Spleen (tissue), 11 donors: Measurements from ENCODE around the gene PSMB9. TPM values are rescaled to one million over a fixed set of nuclear protein-coding genes. Genes with fewer than 3 reads are reported as not detected.
"Not testable (repeated sequence)": the region's sequence is repeated elsewhere in the genome, so short reads cannot be mapped to it uniquely, and the experiment has no call there.

Experiments
- DNase-seq: peaks from one replicate; pipeline ENCODE4 v3.0.0-alpha.2; 2020
- H3K27ac ChIP-seq, 8 donors: fragments of 200-600 bp; sonication (generic) in 7 of 8; 1 replicate in 4 of 8; 2 replicates in 4 of 8; pipeline versions ENCODE4 v1.5.0 to v1.8.0; 2016 to 2021; ENCODE audit warnings: inconsistent platforms in 4 of 8, mild to moderate bottlenecking in 4 of 8, moderate library complexity in 1 of 8
- H3K27me3 ChIP-seq, 7 donors: fragments of 200-600 bp; sonication (generic) in 6 of 7; replicated peaks in 1 of 7; 1 replicate in 4 of 7; 2 replicates in 3 of 7; pipeline versions ENCODE4 v1.5.0 to v1.8.0; 2016 to 2021; ENCODE audit warnings: inconsistent platforms in 3 of 7, mild to moderate bottlenecking in 1 of 7
- H3K36me3 ChIP-seq, 6 donors: fragments of 200-600 bp; sonication (generic) in 5 of 6; 1 replicate in 4 of 6; 2 replicates in 2 of 6; pipeline versions ENCODE4 v1.5.0 to v1.8.0; 2016 to 2021; ENCODE audit warnings: inconsistent platforms in 2 of 6
- H3K4me1 ChIP-seq, 6 donors: fragments of 200-600 bp; sonication (generic) in 5 of 6; 1 replicate in 3 of 6; 2 replicates in 3 of 6; pipeline versions ENCODE4 v1.5.0 to v1.8.0; 2016 to 2021; ENCODE audit warnings: inconsistent platforms in 3 of 6
- H3K4me3 ChIP-seq, 8 donors: fragments of 200-600 bp; sonication (generic) in 7 of 8; 1 replicate in 4 of 8; 2 replicates in 4 of 8; pipeline versions ENCODE4 v1.5.0 to v1.8.0; 2016 to 2021; ENCODE audit warnings: inconsistent platforms in 4 of 8, mild to moderate bottlenecking in 4 of 8, moderate library complexity in 2 of 8
- H3K9me3 ChIP-seq, 8 donors: fragments of 200-600 bp; sonication (generic) in 7 of 8; 1 replicate in 4 of 8; 2 replicates in 4 of 8; pipeline versions ENCODE4 v1.5.0 to v1.8.0; 2016 to 2021; ENCODE audit warnings: inconsistent platforms in 4 of 8
- POLR2A ChIP-seq, 3 donors: fragments of 450-650 bp; IDR thresholded peaks; one replicate each; pipeline ENCODE4 v1.5.1; 2017; ENCODE audit warnings: antibody characterized with exemption in 3 of 3, mild to moderate bottlenecking in 1 of 3
- POLR2AphosphoS5 ChIP-seq, 3 donors: sonication (generic); formaldehyde crosslinking; IDR thresholded peaks; one replicate each; pipeline ENCODE4 v1.5.1; 2017; ENCODE audit warnings: antibody characterized with exemption in 3 of 3
- WGBS, 5 donors: extraction: QIAGEN DNeasy Blood & Tissue Kit in 3 of 5; methylation state at CpG; one replicate each; pipeline versions ENCODE4 v1.1.5 to v1.1.7; 2013 to 2018; 5-methylcytosine and 5-hydroxymethylcytosine counted together
- intact Hi-C: fragments of 100-400 bp; cut with DNase I; formaldehyde crosslinking; loops from one replicate; pipeline ENCODE4 v1.15.0; 2023; ENCODE audit warnings: low total_unique reads
- polyA plus RNA-seq, 3 donors: library from polyadenylated mRNA; stranded (reverse); fragments of 200-250 nt; gene quantifications; one replicate each; pipeline ENCODE4 v1.2.1, GENCODE V29; 2013
- total RNA-seq, 7 donors: library from RNA; depleted of rRNA in 3 of 7; stranded (reverse); fragments of >200 nt in 3 of 7; fragmentation: NEBNext Ultra II Directional in 4 of 7; extraction: Animal tissue kit (Norgen Biotek cat#: 25700) in 4 of 7; gene quantifications; one replicate each; pipeline versions ENCODE4 v1.1.0 to v1.2.1, GENCODE V29; 2016 to 2021
- TF ChIP-seq, protein P1 (sequence below), 11 experiments: fragments of 200-600 bp in 7 of 11; fragments of 450-650 bp in 4 of 11; sonication (generic) in 4 of 11; IDR thresholded peaks in 8 of 11; conservative IDR thresholded peaks in 3 of 11; 1 replicate in 7 of 11; 2 replicates in 4 of 11; pipeline versions ENCODE4 v1.4.0 to v1.8.0; 2016 to 2021; ENCODE audit warnings: antibody characterized with exemption in 11 of 11, inconsistent platforms in 4 of 11, mild to moderate bottlenecking in 1 of 11
- donor health status: healthy with polysubstance abuse.
- donor health status: DM: no; HTN: no; CAD: no; lungs with moderate emphysema.
- donor health status: DM: no; HTN: no; CAD: no.
- donor health status: Bipolar disorder and iron deficiency.
- donor health status: healthy.
- donor health status: DM: no; HTN: no; CAD: no.
- donor health status: DM: yes; HTN: yes; CAD: no.

Gene PSMB9
- total and polyA plus RNA-seq, 10 donors, result 141 to 328 (median 172) TPM

DNA sequence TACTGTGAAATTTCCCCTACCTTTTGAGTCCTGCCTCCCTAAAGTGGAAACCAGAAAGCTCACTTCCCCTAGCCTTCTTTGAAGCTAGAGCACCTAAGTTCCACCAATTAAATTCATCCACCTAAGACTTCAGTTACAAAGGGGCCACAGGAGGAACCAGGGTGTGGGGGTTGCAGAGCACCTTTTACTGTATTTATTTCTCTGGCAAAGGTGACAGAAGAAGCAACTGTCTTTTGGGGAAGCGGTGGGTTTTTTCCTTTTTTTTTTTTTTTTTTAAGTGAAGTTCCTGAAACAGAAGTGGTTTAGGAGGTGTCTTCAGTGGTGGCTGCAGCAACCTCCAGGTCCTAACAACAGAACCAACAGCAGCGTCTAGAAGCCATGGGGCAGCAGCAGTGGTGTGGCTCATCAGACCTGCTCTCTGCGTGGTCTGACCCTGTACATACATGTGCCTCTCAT, 13.1 kb downstream of the PSMB9 start:
- Histone ChIP-seq H3K9me3 (no peaks in the 10 kb centered on the region), H3K4me1 (peaks cover 11 to 44% (median 32%) of the 10 kb centered on the region in 6 donors), H3K27ac (peak overlapping the region; percentile 37 to 76 (median 68)), H3K36me3 (peaks cover 0 to 22% (median 1%) of the 10 kb centered on the region in 6 donors), H3K27me3 (no peaks in the 10 kb centered on the region), H3K4me3 (peak overlapping the region in 1 of 8 donors; percentile 30)
- WGBS, 5 donors, result 19 to 25% (median 20%) methylated on average over 3 of the region's 3 CpGs
- DNase-seq, result no peak
- intact Hi-C loops, result loop anchor here (5.0 kb wide), 1 partner anchor 35 kb away; no protein-coding TSS in a partner anchor
- TF ChIP-seq POLR2A (IDR thresholded peaks at IDR 0.05) (no peak), POLR2AphosphoS5 (IDR thresholded peaks at IDR 0.05) (no peak)
- TF ChIP-seq, protein P1, sequence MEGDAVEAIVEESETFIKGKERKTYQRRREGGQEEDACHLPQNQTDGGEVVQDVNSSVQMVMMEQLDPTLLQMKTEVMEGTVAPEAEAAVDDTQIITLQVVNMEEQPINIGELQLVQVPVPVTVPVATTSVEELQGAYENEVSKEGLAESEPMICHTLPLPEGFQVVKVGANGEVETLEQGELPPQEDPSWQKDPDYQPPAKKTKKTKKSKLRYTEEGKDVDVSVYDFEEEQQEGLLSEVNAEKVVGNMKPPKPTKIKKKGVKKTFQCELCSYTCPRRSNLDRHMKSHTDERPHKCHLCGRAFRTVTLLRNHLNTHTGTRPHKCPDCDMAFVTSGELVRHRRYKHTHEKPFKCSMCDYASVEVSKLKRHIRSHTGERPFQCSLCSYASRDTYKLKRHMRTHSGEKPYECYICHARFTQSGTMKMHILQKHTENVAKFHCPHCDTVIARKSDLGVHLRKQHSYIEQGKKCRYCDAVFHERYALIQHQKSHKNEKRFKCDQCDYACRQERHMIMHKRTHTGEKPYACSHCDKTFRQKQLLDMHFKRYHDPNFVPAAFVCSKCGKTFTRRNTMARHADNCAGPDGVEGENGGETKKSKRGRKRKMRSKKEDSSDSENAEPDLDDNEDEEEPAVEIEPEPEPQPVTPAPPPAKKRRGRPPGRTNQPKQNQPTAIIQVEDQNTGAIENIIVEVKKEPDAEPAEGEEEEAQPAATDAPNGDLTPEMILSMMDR (IDR thresholded peaks at IDR 0.05 in 8 of 11, conservative IDR thresholded peaks at IDR 0.05 in 3 of 11), result no peak

DNA sequence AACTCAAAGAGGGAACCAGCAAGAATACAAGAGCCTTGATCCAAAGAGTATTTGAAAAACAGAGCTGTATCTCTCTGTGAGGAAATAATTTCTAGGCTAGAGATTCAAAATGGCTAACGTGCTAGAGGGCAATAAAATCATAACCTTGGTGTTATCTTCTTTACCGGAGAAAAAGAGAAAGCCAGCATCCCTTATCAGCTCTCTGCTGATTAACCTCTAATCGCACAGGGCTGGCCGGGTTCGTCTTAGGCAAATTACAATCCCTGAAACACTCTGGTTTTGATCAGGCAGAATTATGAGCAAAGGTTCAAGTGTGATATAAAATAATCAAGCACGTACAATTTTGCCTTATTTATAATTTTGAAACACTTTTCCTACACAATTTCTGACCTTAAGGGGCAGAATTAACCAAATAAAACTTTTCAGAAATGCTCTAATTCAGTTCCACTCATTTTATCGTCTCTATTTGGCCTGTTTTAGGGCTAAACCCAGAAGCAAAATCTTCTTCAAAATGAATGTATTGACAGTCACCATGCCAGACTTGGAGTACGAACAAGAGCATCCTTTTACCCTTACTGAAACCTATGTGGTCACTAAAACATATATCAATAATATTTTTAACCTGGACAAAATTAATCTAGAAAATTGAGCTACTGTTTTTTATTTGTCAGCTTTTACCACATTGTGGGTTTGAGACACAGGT, 13.7 kb downstream of the PSMB9 start:
- intact Hi-C loops, result loop anchor here (5.0 kb wide), 1 partner anchor 35 kb away; no protein-coding TSS in a partner anchor
- Histone ChIP-seq H3K27ac (peak overlapping the region; percentile 37 to 76 (median 68)), H3K4me1 (peaks cover 11 to 37% (median 32%) of the 10 kb centered on the region in 6 donors), H3K4me3 (peak overlapping the region in 1 of 8 donors; percentile 30), H3K36me3 (peaks cover 0 to 15% (median 0%) of the 10 kb centered on the region in 6 donors), H3K9me3 (peaks cover 0 to 6% (median 2%) of the 10 kb centered on the region in 8 donors), H3K27me3 (no peaks in the 10 kb centered on the region)
- TF ChIP-seq, protein P1 (IDR thresholded peaks at IDR 0.05 in 8 of 11, conservative IDR thresholded peaks at IDR 0.05 in 3 of 11), result no peak
- TF ChIP-seq POLR2A (IDR thresholded peaks at IDR 0.05) (no peak), POLR2AphosphoS5 (IDR thresholded peaks at IDR 0.05) (no peak)
- 46 to 55% (median 51%) methylated on average over 8 of the region's 8 CpGs for WGBS, 5 donors
- DNase-seq, result no peak

DNA sequence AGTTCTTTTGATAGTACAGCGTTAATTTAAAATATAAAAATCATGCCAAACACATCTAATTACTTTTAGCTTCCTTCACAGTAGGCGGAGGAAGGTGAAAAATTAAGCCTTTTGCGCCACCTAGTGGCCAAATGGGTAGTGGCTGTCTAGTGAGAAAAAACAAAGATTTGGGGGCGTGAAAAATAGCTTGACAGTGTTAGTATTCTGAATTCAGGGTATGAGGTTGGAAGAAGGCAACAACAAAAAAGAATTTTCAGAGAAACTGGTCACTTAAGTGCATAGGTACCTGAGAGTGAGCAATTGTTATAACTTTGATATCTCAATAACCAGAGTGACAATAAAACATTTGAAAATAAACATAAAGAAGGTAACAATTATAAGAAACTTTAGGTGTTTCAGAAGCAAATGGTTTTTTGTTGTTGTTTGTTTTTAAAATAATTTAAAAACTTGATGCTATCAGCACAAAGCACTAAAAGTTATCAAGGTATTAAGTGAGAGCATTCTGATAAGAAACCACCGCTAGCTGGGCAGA, 14.3 kb downstream of the PSMB9 start:
- WGBS, 5 donors, result 16 to 20% (median 19%) methylated on average over 5 of the region's 5 CpGs
- intact Hi-C loops, result loop anchor here (5.0 kb wide), 1 partner anchor 36 kb away; no protein-coding TSS in a partner anchor
- Histone ChIP-seq H3K27ac (peak overlapping the region in 4 of 8 donors; percentile 59 to 73 (median 73)), H3K27me3 (no peaks in the 10 kb centered on the region), H3K36me3 (peaks cover 0 to 14% (median 0%) of the 10 kb centered on the region in 6 donors), H3K4me1 (peaks cover 11 to 35% (median 32%) of the 10 kb centered on the region in 6 donors), H3K9me3 (peaks cover 0 to 8% (median 5%) of the 10 kb centered on the region in 8 donors), H3K4me3 (peak overlapping the region in 1 of 8 donors; percentile 30)
- TF ChIP-seq, protein P1 (IDR thresholded peaks at IDR 0.05 in 8 of 11, conservative IDR thresholded peaks at IDR 0.05 in 3 of 11), result peak; percentile 75 to 96 (median 93)
- TF ChIP-seq POLR2AphosphoS5 (IDR thresholded peaks at IDR 0.05) (no peak), POLR2A (IDR thresholded peaks at IDR 0.05) (no peak)
- peak; percentile 90 for DNase-seq

DNA sequence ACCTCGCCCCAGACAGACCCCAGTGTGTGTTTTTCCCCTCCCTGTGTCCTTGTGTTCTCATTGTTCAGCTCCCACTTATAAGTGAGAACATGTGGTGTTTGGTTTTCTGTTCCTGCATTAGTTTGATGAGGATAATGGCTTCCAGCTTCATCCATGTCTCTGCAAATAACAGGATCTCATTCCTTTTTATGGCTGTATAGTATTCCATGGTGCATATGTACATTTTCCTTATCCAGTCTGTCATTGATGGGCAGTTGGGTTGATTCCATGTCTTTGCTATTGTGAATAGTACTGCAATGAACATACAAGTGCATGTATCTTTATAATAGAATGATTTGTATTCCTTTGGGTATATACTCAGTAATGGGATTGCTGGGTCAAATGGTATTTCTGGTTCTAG, 20.0 kb downstream of the PSMB9 start:
- H3K27me3 ChIP-seq, intact Hi-C loops: not testable (repeated sequence)
- WGBS, 5 donors, result 7 to 74% (median 59%) methylated on average over 1 of the region's 1 CpG

More for the DNA sequence above, 20.0 kb downstream of the PSMB9 start:
- H3K27ac ChIP-seq, H3K4me1 ChIP-seq, H3K4me3 ChIP-seq, DNase-seq, H3K9me3 ChIP-seq, H3K36me3 ChIP-seq: not testable (repeated sequence)
